OCI-LY1 (cell line): Measurements from ENCODE around the gene CUBN.

ENCODE experiments used
- EZH2 ChIP-seq: fragments of 200-600 bp; sonication (generic), shearing (Covaris generic); IDR thresholded peaks from 2 replicates; pipeline ENCODE4 v1.8.0; 2017; ENCODE audit warnings: borderline replicate concordance, mixed run types, mild to moderate bottlenecking, antibody characterized with exemption, low read length, moderate library complexity, mixed read lengths
- TF ChIP-seq, protein P1 (sequence below): fragments of 200-600 bp; sonication (generic), shearing (Covaris generic); IDR thresholded peaks from 2 replicates; pipeline ENCODE4 v1.5.1; 2017; ENCODE audit warnings: mild to moderate bottlenecking, antibody characterized with exemption, low read length, moderate library complexity, mixed read lengths

DNA sequence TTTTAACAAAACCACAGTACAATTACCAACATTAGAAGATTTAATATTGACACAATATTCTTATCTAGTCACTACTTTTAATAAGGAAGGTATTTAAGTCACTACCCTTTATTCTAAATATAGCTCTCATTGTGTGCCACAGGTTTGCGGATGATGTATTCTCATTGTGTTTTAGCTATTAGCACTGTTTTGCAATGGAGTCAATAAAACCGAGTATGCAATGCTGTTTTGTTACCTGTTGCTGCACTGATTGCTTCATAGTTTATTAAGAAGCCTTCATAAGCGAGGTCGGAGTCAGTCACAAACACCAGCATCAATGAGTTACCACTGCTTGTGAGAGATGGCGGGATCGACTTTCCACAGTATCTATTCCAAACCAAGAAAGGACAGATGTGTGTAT is 64.3 kb downstream of the CUBN start:
- TF ChIP-seq, protein P1, sequence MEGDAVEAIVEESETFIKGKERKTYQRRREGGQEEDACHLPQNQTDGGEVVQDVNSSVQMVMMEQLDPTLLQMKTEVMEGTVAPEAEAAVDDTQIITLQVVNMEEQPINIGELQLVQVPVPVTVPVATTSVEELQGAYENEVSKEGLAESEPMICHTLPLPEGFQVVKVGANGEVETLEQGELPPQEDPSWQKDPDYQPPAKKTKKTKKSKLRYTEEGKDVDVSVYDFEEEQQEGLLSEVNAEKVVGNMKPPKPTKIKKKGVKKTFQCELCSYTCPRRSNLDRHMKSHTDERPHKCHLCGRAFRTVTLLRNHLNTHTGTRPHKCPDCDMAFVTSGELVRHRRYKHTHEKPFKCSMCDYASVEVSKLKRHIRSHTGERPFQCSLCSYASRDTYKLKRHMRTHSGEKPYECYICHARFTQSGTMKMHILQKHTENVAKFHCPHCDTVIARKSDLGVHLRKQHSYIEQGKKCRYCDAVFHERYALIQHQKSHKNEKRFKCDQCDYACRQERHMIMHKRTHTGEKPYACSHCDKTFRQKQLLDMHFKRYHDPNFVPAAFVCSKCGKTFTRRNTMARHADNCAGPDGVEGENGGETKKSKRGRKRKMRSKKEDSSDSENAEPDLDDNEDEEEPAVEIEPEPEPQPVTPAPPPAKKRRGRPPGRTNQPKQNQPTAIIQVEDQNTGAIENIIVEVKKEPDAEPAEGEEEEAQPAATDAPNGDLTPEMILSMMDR: no peak
- no peak for TF ChIP-seq EZH2
